Esophagus muscularis mucosa (tissue), 3 donors: Measurements from ENCODE around the gene CCR3.

Source experiments
- POLR2A ChIP-seq: fragments of 450-650 bp; IDR thresholded peaks from one replicate; pipeline ENCODE4 v1.6.1; 2017; ENCODE audit warnings: antibody characterized with exemption, moderate library complexity, mild to moderate bottlenecking, low read depth
- TF ChIP-seq, protein P1 (sequence below), 3 experiments: fragments of 200-600 bp in 2 of 3; fragments of 450-650 bp in 1 of 3; sonication (generic) in 2 of 3; IDR thresholded peaks; one replicate each; pipeline ENCODE4 v1.5.1; 2017 to 2019; ENCODE audit warnings: antibody characterized with exemption in 3 of 3, mild to moderate bottlenecking in 2 of 3, moderate library complexity in 1 of 3

DNA sequence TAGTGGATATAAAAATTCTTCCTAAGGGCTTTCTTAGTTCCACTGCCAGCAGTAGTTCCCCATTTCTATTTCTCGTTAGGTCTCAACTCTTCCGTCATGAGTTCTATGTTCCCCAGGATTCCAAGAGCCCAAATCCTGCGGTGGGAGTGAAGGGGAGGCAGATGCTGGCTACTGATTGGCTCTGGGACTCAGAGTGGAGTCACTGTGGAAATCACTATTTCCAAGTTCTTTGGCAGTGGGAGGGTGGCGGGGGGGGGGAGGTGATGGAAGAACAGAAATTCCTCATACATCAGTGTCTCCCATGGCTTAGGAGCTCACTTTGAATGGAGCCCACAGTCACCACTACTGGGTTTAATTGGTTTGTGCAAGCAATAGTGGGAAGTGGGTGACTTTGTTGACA is 39.7 kb upstream of the CCR3 start:
- TF ChIP-seq, protein P1, sequence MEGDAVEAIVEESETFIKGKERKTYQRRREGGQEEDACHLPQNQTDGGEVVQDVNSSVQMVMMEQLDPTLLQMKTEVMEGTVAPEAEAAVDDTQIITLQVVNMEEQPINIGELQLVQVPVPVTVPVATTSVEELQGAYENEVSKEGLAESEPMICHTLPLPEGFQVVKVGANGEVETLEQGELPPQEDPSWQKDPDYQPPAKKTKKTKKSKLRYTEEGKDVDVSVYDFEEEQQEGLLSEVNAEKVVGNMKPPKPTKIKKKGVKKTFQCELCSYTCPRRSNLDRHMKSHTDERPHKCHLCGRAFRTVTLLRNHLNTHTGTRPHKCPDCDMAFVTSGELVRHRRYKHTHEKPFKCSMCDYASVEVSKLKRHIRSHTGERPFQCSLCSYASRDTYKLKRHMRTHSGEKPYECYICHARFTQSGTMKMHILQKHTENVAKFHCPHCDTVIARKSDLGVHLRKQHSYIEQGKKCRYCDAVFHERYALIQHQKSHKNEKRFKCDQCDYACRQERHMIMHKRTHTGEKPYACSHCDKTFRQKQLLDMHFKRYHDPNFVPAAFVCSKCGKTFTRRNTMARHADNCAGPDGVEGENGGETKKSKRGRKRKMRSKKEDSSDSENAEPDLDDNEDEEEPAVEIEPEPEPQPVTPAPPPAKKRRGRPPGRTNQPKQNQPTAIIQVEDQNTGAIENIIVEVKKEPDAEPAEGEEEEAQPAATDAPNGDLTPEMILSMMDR (IDR thresholded peaks at IDR 0.05), result no peak
- no peak for TF ChIP-seq POLR2A
